NCI-H2227 (cell line): ENCODE results near the gene RBL2.
A peak's percentile ranks its signal among the peaks of the same experiment; 100 is the strongest.
"Not testable (repeated sequence)": the region's sequence is repeated elsewhere in the genome, so short reads cannot be mapped to it uniquely, and the experiment has no call there.

Source experiments
- DNase-seq: peaks from one replicate; lab custom pipeline; 2025; ENCODE audit not compliant: unreplicated experiment; lab: John Stamatoyannopoulos, UW

RBL2 gene

GRCh38 chr16:53434377-53435065 is at the start of gene RBL2:
TSS of gene RBL2 (plus strand) at chr16:53434471. CDS start at chr16:53434557, 86 bp downstream.
- peak; percentile 75 for DNase-seq

GRCh38 chr16:53384610-53385009 is 49.7 kb upstream of the RBL2 start:
- DNase-seq: not testable (repeated sequence)

GRCh38 chr16:53404959-53405358 is 29.3 kb upstream of the RBL2 start:
- no peak for DNase-seq

GRCh38 chr16:53412549-53412948 is 21.7 kb upstream of the RBL2 start:
- no peak for DNase-seq

- no peak for DNase-seq
Measured at GRCh38 chr16:53413864-53414263, 20.4 kb upstream of the RBL2 start.

- DNase-seq: no peak
Measured at GRCh38 chr16:53414381-53414780, 19.9 kb upstream of the RBL2 start.

- peak; percentile 1 for DNase-seq
Measured at GRCh38 chr16:53415504-53415903, 18.8 kb upstream of the RBL2 start.

GRCh38 chr16:53417011-53417410 is 17.3 kb upstream of the RBL2 start:
- DNase-seq: no peak

- DNase-seq: no peak
Measured at GRCh38 chr16:53417976-53418375, 16.3 kb upstream of the RBL2 start.

GRCh38 chr16:53419383-53419709 is 14.9 kb upstream of the RBL2 start:
- DNase-seq: not testable (repeated sequence)

GRCh38 chr16:53421248-53421647 is 13.0 kb upstream of the RBL2 start:
- no peak for DNase-seq

- DNase-seq: peak; percentile 4
Measured at GRCh38 chr16:53423968-53424367, 10.3 kb upstream of the RBL2 start.

- no peak for DNase-seq
Measured at GRCh38 chr16:53428681-53429080, 5.6 kb upstream of the RBL2 start.

- no peak for DNase-seq
Measured at GRCh38 chr16:53429221-53429943, 4.9 kb upstream of the RBL2 start.

- DNase-seq: no peak
Measured at GRCh38 chr16:53430363-53430762, 3.9 kb upstream of the RBL2 start.

GRCh38 chr16:53433509-53433908 is 762 bp upstream of the RBL2 start:
- DNase-seq: no peak

- no peak for DNase-seq
Measured at GRCh38 chr16:53433930-53434376, 318 bp upstream of the RBL2 start.

- peak; percentile 62 for DNase-seq
Measured at GRCh38 chr16:53435066-53435688, 906 bp downstream of the RBL2 start.

- no peak for DNase-seq
Measured at GRCh38 chr16:53440125-53440524, 5.9 kb downstream of the RBL2 start.

GRCh38 chr16:53445534-53445933 is 11.3 kb downstream of the RBL2 start:
- DNase-seq: no peak

GRCh38 chr16:53446090-53446489 is 11.8 kb downstream of the RBL2 start:
- no peak for DNase-seq

GRCh38 chr16:53449816-53450517 is 15.7 kb downstream of the RBL2 start:
- no peak for DNase-seq
